Osteoblast (primary cell): ENCODE results near the gene VAC14. TPM values are rescaled to one million over a fixed set of nuclear protein-coding genes. Genes with fewer than 3 reads are reported as not detected.

Experiments used
- DNase-seq: peaks from one replicate; pipeline ENCODE4 v3.0.0; 2011; ENCODE audit warnings: low spot score, mixed read lengths; ENCODE audit not compliant: insufficient read length; ENCODE audit errors: missing footprints
- H2AFZ ChIP-seq: 2 replicates; pipeline ENCODE4 v1.6.0; 2011; ENCODE audit warnings: mild to moderate bottlenecking, low read length
- H3K27ac ChIP-seq: 2 replicates; pipeline ENCODE4 v1.5.1; 2011; ENCODE audit warnings: mild to moderate bottlenecking, low read depth, low read length, moderate library complexity
- H3K27me3 ChIP-seq: 2 replicates; pipeline ENCODE4 v1.6.0; 2012; ENCODE audit warnings: mild to moderate bottlenecking, control low read depth, inconsistent platforms, low read length, moderate library complexity; ENCODE audit not compliant: insufficient read depth
- H3K36me3 ChIP-seq: 2 replicates; pipeline ENCODE4 v1.5.1; 2011; ENCODE audit warnings: mild to moderate bottlenecking, low read length, control low read depth, moderate library complexity; ENCODE audit not compliant: insufficient read depth
- H3K4me1 ChIP-seq: 2 replicates; pipeline ENCODE4 v1.5.1; 2011; ENCODE audit warnings: mild to moderate bottlenecking, low read length, control low read depth, moderate library complexity; ENCODE audit not compliant: insufficient read depth
- H3K4me2 ChIP-seq: 2 replicates; pipeline ENCODE4 v1.6.0; 2011; ENCODE audit warnings: mild to moderate bottlenecking, low read length; ENCODE audit not compliant: insufficient read depth
- H3K4me3 ChIP-seq: fragments of 200-600 bp; sonication (generic); 3 replicates; pipeline ENCODE4 v1.5.1; 2012; ENCODE audit warnings: mild to moderate bottlenecking, low read length, inconsistent platforms; ENCODE audit not compliant: insufficient read depth
- H3K79me2 ChIP-seq: 2 replicates; pipeline ENCODE4 v1.6.0; 2012; ENCODE audit warnings: mild to moderate bottlenecking, low read length, control low read depth, inconsistent platforms; ENCODE audit not compliant: insufficient read depth
- H3K9me3 ChIP-seq: 2 replicates; pipeline ENCODE4 v1.5.1; 2011; ENCODE audit warnings: low read depth, low read length, control low read depth
- H4K20me1 ChIP-seq: 2 replicates; pipeline ENCODE4 v1.6.0; 2012; ENCODE audit warnings: mild to moderate bottlenecking, low read length, control low read depth; ENCODE audit not compliant: insufficient read depth
- CTCF ChIP-seq: IDR thresholded peaks from 2 replicates; pipeline ENCODE4 v1.5.1; 2011; ENCODE audit warnings: mild to moderate bottlenecking, low read depth, low read length, moderate library complexity; ENCODE audit errors: extremely low read depth
- total RNA-seq: library from RNA; depleted of rRNA; stranded (reverse); fragments of >200 nt; gene quantifications from 2 replicates; pipeline ENCODE4 v1.2.3, GENCODE V29; 2012

Gene VAC14
- total RNA-seq, 1 donor = 72.7 TPM

GRCh38 chr16:70650216-70650615, 150.7 kb downstream of the VAC14 start:
- Histone ChIP-seq H3K9me3 (no peaks in the 10 kb centered on the region), H3K4me3 (no peak overlapping the region), H3K36me3 (no peaks in the 10 kb centered on the region), H3K27me3 (no peaks in the 10 kb centered on the region), H2AFZ (no peak overlapping the region), H3K4me2 (no peak overlapping the region), H3K4me1 (peaks cover 21% of the 10 kb centered on the region), H3K79me2 (no peaks in the 10 kb centered on the region), H4K20me1 (no peaks in the 10 kb centered on the region), H3K27ac (no peak overlapping the region)
- no peak for TF ChIP-seq CTCF
- no peak for DNase-seq

- Histone ChIP-seq H3K9me3 (no peaks in the 10 kb centered on the region), H3K27ac (no peak overlapping the region), H3K79me2 (no peaks in the 10 kb centered on the region), H4K20me1 (no peaks in the 10 kb centered on the region), H3K36me3 (no peaks in the 10 kb centered on the region), H3K27me3 (no peaks in the 10 kb centered on the region), H3K4me2 (no peak overlapping the region), H3K4me3 (no peak overlapping the region), H2AFZ (no peak overlapping the region), H3K4me1 (peaks cover 21% of the 10 kb centered on the region)
- DNase-seq = peak; percentile 85
- TF ChIP-seq CTCF = no peak
Observed at GRCh38 chr16:70649300-70649699, 151.7 kb downstream of the VAC14 start.

GRCh38 chr16:70648606-70649005, 152.4 kb downstream of the VAC14 start:
- Histone ChIP-seq H3K4me2 (no peak overlapping the region), H3K79me2 (no peaks in the 10 kb centered on the region), H2AFZ (peak overlapping the region; percentile 28), H3K4me3 (no peak overlapping the region), H3K4me1 (peaks cover 16% of the 10 kb centered on the region), H3K27me3 (no peaks in the 10 kb centered on the region), H3K27ac (no peak overlapping the region), H3K9me3 (no peaks in the 10 kb centered on the region), H4K20me1 (no peaks in the 10 kb centered on the region), H3K36me3 (no peaks in the 10 kb centered on the region)
- no peak for TF ChIP-seq CTCF
- DNase-seq = no peak

GRCh38 chr16:70647441-70648359, 153.3 kb downstream of the VAC14 start:
- peak; percentile 23 for DNase-seq
- no peaks in the 10 kb centered on the region for H3K27me3 ChIP-seq

More at GRCh38 chr16:70647441-70648359, 153.3 kb downstream of the VAC14 start:
- no peak overlapping the region for H2AFZ ChIP-seq
- no peak overlapping the region for H3K27ac ChIP-seq
- peaks cover 16% of the 10 kb centered on the region for H3K4me1 ChIP-seq
- no peak overlapping the region for H3K4me3 ChIP-seq
- H3K79me2 ChIP-seq = no peaks in the 10 kb centered on the region
- H4K20me1 ChIP-seq = no peaks in the 10 kb centered on the region
- no peak for TF ChIP-seq CTCF
- no peaks in the 10 kb centered on the region for H3K9me3 ChIP-seq
- no peak overlapping the region for H3K4me2 ChIP-seq
- H3K36me3 ChIP-seq = no peaks in the 10 kb centered on the region
